MM.1S (cell line): Measurements from ENCODE around the gene CPLX1.

ENCODE experiments used
- DNase-seq: peaks from one replicate; pipeline ENCODE4 v3.0.0-alpha.2; 2015
- H2AFZ ChIP-seq: fragments of 300-600 bp; sonication (generic); 2 replicates; pipeline ENCODE4 v1.6.0; 2016; ENCODE audit warnings: antibody characterized with exemption, low read length
- H3F3A ChIP-seq: fragments of 300-600 bp; sonication (generic); 2 replicates; pipeline ENCODE4 v1.6.1; 2016; ENCODE audit warnings: mild to moderate bottlenecking, antibody characterized with exemption, low read length, moderate library complexity, mixed read lengths; ENCODE audit not compliant: insufficient read depth
- H3K27ac ChIP-seq: fragments of 300-600 bp; sonication (generic); 2 replicates; pipeline ENCODE4 v1.5.1; 2016; ENCODE audit warnings: mild to moderate bottlenecking, low read length
- H3K27me3 ChIP-seq: fragments of 300-600 bp; sonication (generic); replicated peaks from 2 replicates; pipeline ENCODE4 v1.6.0; 2016; ENCODE audit warnings: low read length; ENCODE audit not compliant: insufficient read depth
- H3K36me3 ChIP-seq: fragments of 300-600 bp; sonication (generic); replicated peaks from 2 replicates; pipeline ENCODE4 v1.6.1; 2016; ENCODE audit warnings: mild to moderate bottlenecking, low read length, mixed read lengths; ENCODE audit not compliant: insufficient read depth
- H3K4me1 ChIP-seq: fragments of 300-600 bp; sonication (generic); 2 replicates; pipeline ENCODE4 v1.6.1; 2016; ENCODE audit warnings: low read length, mixed read lengths
- H3K4me2 ChIP-seq: fragments of 300-600 bp; sonication (generic); 2 replicates; pipeline ENCODE4 v1.6.0; 2016; ENCODE audit warnings: low read depth, low read length
- H3K4me3 ChIP-seq: fragments of 300-600 bp; sonication (generic); 2 replicates; pipeline ENCODE4 v1.5.1; 2016; ENCODE audit warnings: low read length, mixed read lengths
- H3K79me2 ChIP-seq: fragments of 300-600 bp; sonication (generic); 2 replicates; pipeline ENCODE4 v1.6.1; 2016; ENCODE audit warnings: mixed run types, low read length, mixed read lengths
- H3K9ac ChIP-seq: fragments of 300-600 bp; sonication (generic); 2 replicates; pipeline ENCODE4 v1.6.1; 2016; ENCODE audit warnings: low read length, mixed read lengths
- H3K9me2 ChIP-seq: fragments of 300-600 bp; sonication (generic); replicated peaks from 2 replicates; pipeline ENCODE4 v1.6.1; 2016; ENCODE audit warnings: mild to moderate bottlenecking, low read length, mixed read lengths; ENCODE audit not compliant: insufficient read depth
- H3K9me3 ChIP-seq: fragments of 300-600 bp; sonication (generic); replicated peaks from 2 replicates; pipeline ENCODE4 v1.6.1; 2016; ENCODE audit warnings: mild to moderate bottlenecking, low read length, mixed read lengths; ENCODE audit not compliant: insufficient read depth
- H4K20me1 ChIP-seq: fragments of 300-600 bp; sonication (generic); 2 replicates; pipeline ENCODE4 v1.6.1; 2016; ENCODE audit warnings: mild to moderate bottlenecking, low read length, moderate library complexity, mixed read lengths; ENCODE audit not compliant: insufficient read depth
- CTCF ChIP-seq: fragments of 300-600 bp; sonication (generic); IDR thresholded peaks from 2 replicates; pipeline ENCODE4 v1.5.1; 2016; ENCODE audit warnings: antibody characterized with exemption, low read length, mixed read lengths
- EZH2 ChIP-seq: fragments of 300-600 bp; sonication (generic); optimal IDR thresholded peaks from 2 replicates; pipeline ENCODE3; 2017; ENCODE audit warnings: low read depth, mild to moderate bottlenecking, antibody characterized with exemption, low read length, mixed read lengths
- EZH2phosphoT487 ChIP-seq: fragments of 300-600 bp; sonication (generic); IDR thresholded peaks from 2 replicates; pipeline ENCODE4 v1.6.1; 2018; ENCODE audit warnings: antibody characterized with exemption, low read length

The CPLX1 gene

GRCh38 chr4:825063-825970, 612 bp downstream of the CPLX1 start:
- Histone ChIP-seq H3K4me3 (no peak overlapping the region), H3K9ac (no peak overlapping the region)

GRCh38 chr4:824461-825062, 1.4 kb downstream of the CPLX1 start:
- Histone ChIP-seq H3K79me2 (no peaks in the 10 kb centered on the region), H3K9me3 (no peaks in the 10 kb centered on the region), H3K4me2 (no peak overlapping the region), H2AFZ (no peak overlapping the region), H3K9me2 (no peaks in the 10 kb centered on the region), H3K9ac (no peak overlapping the region), H3K36me3 (no peaks in the 10 kb centered on the region), H4K20me1 (no peaks in the 10 kb centered on the region), H3K4me1 (no peaks in the 10 kb centered on the region), H3K4me3 (no peak overlapping the region), H3K27ac (no peak overlapping the region), H3F3A (no peaks in the 10 kb centered on the region), H3K27me3 (no peaks in the 10 kb centered on the region)
- TF ChIP-seq EZH2 (no peak), CTCF (no peak), EZH2phosphoT487 (no peak)
- no peak for DNase-seq

More at GRCh38 chr4:825063-825970, 612 bp downstream of the CPLX1 start:
- no peaks in the 10 kb centered on the region for H3K27me3 ChIP-seq
- TF ChIP-seq EZH2phosphoT487 (no peak), CTCF (no peak), EZH2 (no peak)
- no peak for DNase-seq
- no peaks in the 10 kb centered on the region for H3K9me3 ChIP-seq
- H3K36me3 ChIP-seq, result no peaks in the 10 kb centered on the region
- no peaks in the 10 kb centered on the region for H3F3A ChIP-seq
- H3K9me2 ChIP-seq, result no peaks in the 10 kb centered on the region
- no peak overlapping the region for H3K4me2 ChIP-seq
- no peaks in the 10 kb centered on the region for H3K4me1 ChIP-seq
- no peaks in the 10 kb centered on the region for H3K79me2 ChIP-seq
- H4K20me1 ChIP-seq, result no peaks in the 10 kb centered on the region
- no peak overlapping the region for H2AFZ ChIP-seq
- H3K27ac ChIP-seq, result no peak overlapping the region

- no peak overlapping the region for H2AFZ ChIP-seq
- no peak for TF ChIP-seq CTCF
- no peak for TF ChIP-seq EZH2
- TF ChIP-seq EZH2phosphoT487, result no peak
- no peak overlapping the region for H3K27ac ChIP-seq
- H3K4me1 ChIP-seq, result no peaks in the 10 kb centered on the region
- no peak overlapping the region for H3K9ac ChIP-seq
- no peak overlapping the region for H3K4me2 ChIP-seq
- H3F3A ChIP-seq, result no peaks in the 10 kb centered on the region
- no peaks in the 10 kb centered on the region for H3K9me2 ChIP-seq
- no peaks in the 10 kb centered on the region for H3K9me3 ChIP-seq
- H3K79me2 ChIP-seq, result no peaks in the 10 kb centered on the region
- no peak overlapping the region for H3K4me3 ChIP-seq
- no peaks in the 10 kb centered on the region for H3K36me3 ChIP-seq
- no peaks in the 10 kb centered on the region for H4K20me1 ChIP-seq
- no peak for DNase-seq
- H3K27me3 ChIP-seq, result no peaks in the 10 kb centered on the region
Measured at GRCh38 chr4:823761-824460, 2.0 kb downstream of the CPLX1 start.
